B cell (primary cell): ENCODE measurements around the gene PFDN2.

Source experiments
- CTCF ChIP-seq: fragments of 200-600 bp; IDR thresholded peaks from one replicate; pipeline ENCODE4 v1.8.0; 2022; ENCODE audit warnings: antibody characterized with exemption, mild to moderate bottlenecking
- EZH2 ChIP-seq: IDR thresholded peaks from 2 replicates; pipeline ENCODE4 v1.6.1; 2012; ENCODE audit warnings: borderline replicate concordance, low read depth, mild to moderate bottlenecking, moderate library complexity, low read length; ENCODE audit not compliant: insufficient read depth, poor library complexity, severe bottlenecking

- TF ChIP-seq CTCF (no peak), EZH2 (no peak)
Observed at GRCh38 chr1:161080441-161081405, 37.1 kb downstream of the PFDN2 start.
